ENCODE data around the gene SORCS2. TPM values are rescaled to one million over a fixed set of nuclear protein-coding genes. Genes with fewer than 3 reads are reported as not detected.

Gene SORCS2
- total and polyA plus RNA-seq, 2 of the 8 experiments (the other 6 are each of a cell fraction or from before 2014, with no cell fraction given), result 0.36 to 1.8 TPM

- H2BK15ac ChIP-seq (ENCODE audit: low read length), result no peak overlapping the region
- DNase-seq (ENCODE audit: low read depth in 1 of 2, low spot score in 2 of 2) (no peak), FAIRE-seq (no peak)
- TF ChIP-seq RAD21 (IDR thresholded peaks at IDR 0.05 in 1 of 2, conservative IDR thresholded peaks at IDR 0.05 in 1 of 2; ENCODE audit: low read depth in 2 of 2, low read length in 2 of 2), result no peak
- TF ChIP-seq FOSL1 (IDR thresholded peaks at IDR 0.05; ENCODE audit: insufficient read depth, low read depth, low read length), result no peak
- TF ChIP-seq ZNF274 (IDR thresholded peaks at IDR 0.05; ENCODE audit: borderline replicate concordance, extremely low read depth, low read length), result no peak
- no peak for TF ChIP-seq TBP (IDR thresholded peaks at IDR 0.05; ENCODE audit: low read depth, low read length)
- no peak for TF ChIP-seq SIRT6 (IDR thresholded peaks at IDR 0.05; ENCODE audit: low read length)
- no peak for TF ChIP-seq JUND (IDR thresholded peaks at IDR 0.05; ENCODE audit: low read length)
- TF ChIP-seq CTBP2 (IDR thresholded peaks at IDR 0.05; ENCODE audit: borderline replicate concordance, insufficient read depth, insufficient read length, low read length), result no peak
- no peak for TF ChIP-seq SIX5 (IDR thresholded peaks at IDR 0.05; ENCODE audit: low read depth, low read length)
- TF ChIP-seq BACH1 (IDR thresholded peaks at IDR 0.05; ENCODE audit: low read length), result no peak
- no peak for TF ChIP-seq SAP30 (IDR thresholded peaks at IDR 0.05; ENCODE audit: insufficient read depth, insufficient replicate concordance, low read length)
- no peak for TF ChIP-seq SRF (IDR thresholded peaks at IDR 0.05; ENCODE audit: low read depth, low read length)
- no peak for TF ChIP-seq TCF12 (IDR thresholded peaks at IDR 0.05; ENCODE audit: low read depth, low read length)
- no peak for TF ChIP-seq CHD1 (IDR thresholded peaks at IDR 0.05; ENCODE audit: low read depth, low read length)
- TF ChIP-seq KDM5A (IDR thresholded peaks at IDR 0.05; ENCODE audit: low read length), result no peak
- no peak for TF ChIP-seq POLR2A (IDR thresholded peaks at IDR 0.05; ENCODE audit: control extremely low read depth in 1 of 2, low read depth in 2 of 2, low read length in 2 of 2)
- no peak for TF ChIP-seq KDM4A (IDR thresholded peaks at IDR 0.05; ENCODE audit: low read depth, low read length, severe bottlenecking)
- no peak overlapping the region for H4K91ac ChIP-seq (replicated peaks; ENCODE audit: insufficient read length, low read length)
- H3K27me3 ChIP-seq (replicated peaks in 1 of 4; ENCODE audit: control insufficient read depth in 3 of 4, extremely low read depth in 1 of 4, insufficient read depth in 3 of 4, low read length in 3 of 4), result no peaks in the 10 kb centered on the region
- no peak overlapping the region for H3K18ac ChIP-seq (ENCODE audit: extremely low read depth, low read length)
- H3K23me2 ChIP-seq (ENCODE audit: low read depth, low read length), result no peaks in the 10 kb centered on the region
- no peaks in the 10 kb centered on the region for H3K79me2 ChIP-seq (ENCODE audit: control insufficient read depth in 1 of 2, insufficient read depth in 2 of 2, low read length in 2 of 2)
- H3K4ac ChIP-seq (replicated peaks; ENCODE audit: insufficient read length, low read depth, low read length), result no peak overlapping the region
- no peak overlapping the region for H2BK5ac ChIP-seq (ENCODE audit: low read depth, low read length)
- no peaks in the 10 kb centered on the region for H4K20me1 ChIP-seq (replicated peaks in 1 of 2; ENCODE audit: control insufficient read depth in 1 of 2, insufficient read depth in 2 of 2, low read length in 2 of 2)
- no peaks in the 10 kb centered on the region; a peak in 2 of 7 replicates for H3K4me1 ChIP-seq (replicated peaks in 1 of 4; ENCODE audit: control insufficient read depth in 3 of 4, insufficient read depth in 4 of 4, low read length in 3 of 4)
- no peak overlapping the region for H3K9ac ChIP-seq (replicated peaks in 1 of 4; ENCODE audit: extremely low read depth in 1 of 4, low read depth in 3 of 4, low read length in 3 of 4)
- H2AFZ ChIP-seq (ENCODE audit: low read length), result no peak overlapping the region
- CTCF ChIA-PET (ENCODE audit: partially characterized antibody), result interaction anchor here (0.9 to 2.2 kb wide), 7 partner anchors 9 to 89 kb away, joined by 3 to 7 read pairs (median 4); no protein-coding TSS in a partner anchor
- no peak overlapping the region for H2BK20ac ChIP-seq (ENCODE audit: low read length)
- WGBS, 2 experiments (ENCODE audit: extremely low coverage in 1 of 2, insufficient coverage in 1 of 2, insufficient read length in 1 of 2, insufficient replicate concordance in 2 of 2, low coverage in 1 of 2, low lambda C conversion rate in 2 of 2, missing lambda C conversion rate in 1 of 2), result 90% methylated on average over 7 of the region's 7 CpGs; no CpG with 5 or more reads in 1 of the 2 experiments
- no peak overlapping the region for H4K8ac ChIP-seq (ENCODE audit: extremely low read depth, insufficient read depth, low read length)
- no peak overlapping the region for H2BK12ac ChIP-seq (ENCODE audit: low read depth, low read length)
- no peak overlapping the region for H3K4me2 ChIP-seq (ENCODE audit: insufficient read depth in 1 of 2, low read depth in 2 of 2, low read length in 2 of 2)
- no peak overlapping the region for H3K56ac ChIP-seq (replicated peaks; ENCODE audit: insufficient read length, low read depth, low read length)
- no peak overlapping the region for H3K4me3 ChIP-seq (ENCODE audit: extremely low read depth in 1 of 4, insufficient read depth in 2 of 4, low read depth in 3 of 4, low read length in 4 of 4)
- no peak overlapping the region for H4K5ac ChIP-seq (ENCODE audit: insufficient read length, low read depth, low read length)
- POLR2A ChIA-PET (ENCODE audit: partially characterized antibody), result no interaction called here
- no peak overlapping the region for H2AK5ac ChIP-seq (ENCODE audit: low read depth, low read length)
- H3K36me3 ChIP-seq (ENCODE audit: control insufficient read depth in 2 of 4, insufficient read depth in 4 of 4, low read length in 3 of 4), result no peaks in the 10 kb centered on the region
- H3K14ac ChIP-seq (ENCODE audit: insufficient read length), result no peak overlapping the region
- no peak overlapping the region for H2BK120ac ChIP-seq (replicated peaks; ENCODE audit: low read depth, low read length)
- no peak overlapping the region for H3K23ac ChIP-seq (ENCODE audit: insufficient read length)
- no peaks in the 10 kb centered on the region; a peak in 1 of 4 replicates for H3K9me3 ChIP-seq (ENCODE audit: insufficient read depth in 2 of 2, low read depth in 1 of 2, low read length in 1 of 2)
- no peak overlapping the region for H3K27ac ChIP-seq (ENCODE audit: low read depth, low read length)
- H3K79me1 ChIP-seq (ENCODE audit: low read depth, low read length), result no peaks in the 10 kb centered on the region
These were observed 61.0 kb downstream of the SORCS2 start for GRCh38 chr4:7253341-7253700.
